Kidney glomerular epithelial cell (primary cell): Measurements from ENCODE around the gene DTD1.

ENCODE experiments used
- DNase-seq: peaks from one replicate; lab custom pipeline; 2025; lab: John Stamatoyannopoulos, UW

DTD1 gene

DNA sequence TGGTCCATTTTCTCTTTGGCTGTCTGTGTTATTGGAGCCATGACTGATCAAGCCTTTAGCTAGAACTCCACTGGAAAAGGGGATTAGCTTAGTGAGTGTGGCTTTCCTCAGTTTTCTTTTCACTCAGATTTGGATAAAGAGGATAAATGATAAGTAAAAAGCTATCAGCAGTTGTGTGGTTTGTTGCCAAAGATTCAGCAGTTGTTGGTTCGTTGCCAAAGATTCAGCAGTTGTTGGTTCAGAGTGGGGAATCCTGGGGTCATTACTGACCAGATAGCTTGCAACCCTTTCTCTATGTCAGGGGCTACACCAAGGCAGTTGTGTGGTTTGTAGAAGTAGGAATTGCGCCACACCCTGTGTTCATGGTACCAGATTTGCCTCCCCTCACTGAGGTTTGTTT lies 118.1 kb downstream of the DTD1 start:
- no peak for DNase-seq

DNA sequence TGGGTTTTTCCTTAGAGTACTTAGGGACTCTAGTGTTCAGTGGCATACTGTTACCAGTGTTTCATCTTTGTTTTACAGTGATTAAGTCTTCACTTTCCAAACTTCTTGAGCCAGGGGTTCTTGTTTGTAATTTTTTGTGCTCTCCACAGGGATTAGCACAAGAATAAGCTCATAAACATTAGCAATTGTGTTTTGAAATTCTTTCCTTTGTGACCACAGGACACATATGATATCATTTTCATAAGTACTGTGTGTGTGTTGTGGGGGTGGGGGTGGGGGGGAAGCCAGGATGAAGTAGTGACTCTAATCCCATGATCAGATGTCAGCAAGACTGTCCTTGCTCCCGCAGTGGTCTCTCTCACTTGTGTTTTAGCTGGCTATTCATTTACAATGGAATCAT lies 124.3 kb downstream of the DTD1 start:
- DNase-seq: no peak

DNA sequence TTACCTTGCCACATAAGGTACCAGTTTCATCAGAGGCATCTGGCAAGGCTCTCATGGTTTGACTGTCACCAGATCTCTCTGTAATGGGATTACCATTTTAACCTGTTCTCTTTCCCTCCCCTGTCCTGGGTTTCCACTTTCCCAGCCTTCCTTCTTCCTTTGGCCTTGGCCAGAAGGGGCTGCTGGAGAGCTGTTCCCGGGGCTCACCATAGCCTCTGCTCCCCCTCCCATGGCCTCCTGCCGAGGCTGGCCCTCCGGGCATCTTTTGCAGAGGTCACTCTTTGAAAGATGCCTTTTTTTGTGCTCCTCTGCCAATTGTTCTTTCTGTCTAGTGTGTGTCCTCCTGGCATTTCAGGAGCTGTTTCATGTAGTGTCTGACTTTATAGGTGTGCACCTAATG lies 125.0 kb downstream of the DTD1 start:
- no peak for DNase-seq

DNA sequence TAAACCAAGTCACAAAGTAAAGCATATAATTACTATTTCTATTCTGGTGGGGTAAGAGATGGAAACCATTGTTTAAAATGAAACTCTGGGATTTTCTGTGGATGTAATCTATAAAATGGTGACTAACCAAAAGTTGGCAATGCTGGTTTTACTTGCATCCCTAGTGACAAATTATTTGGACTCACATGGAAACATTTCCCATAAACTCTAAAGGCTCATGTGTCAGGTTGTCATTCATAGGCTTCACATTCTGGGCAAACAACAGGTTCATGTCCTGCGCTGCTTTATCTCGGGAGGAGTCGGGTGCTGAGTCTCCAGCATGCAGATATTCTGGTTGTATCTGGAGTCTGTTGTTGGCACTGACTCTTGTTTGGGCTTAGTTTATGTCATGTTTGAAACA lies 127.7 kb downstream of the DTD1 start:
- no peak for DNase-seq

DNA sequence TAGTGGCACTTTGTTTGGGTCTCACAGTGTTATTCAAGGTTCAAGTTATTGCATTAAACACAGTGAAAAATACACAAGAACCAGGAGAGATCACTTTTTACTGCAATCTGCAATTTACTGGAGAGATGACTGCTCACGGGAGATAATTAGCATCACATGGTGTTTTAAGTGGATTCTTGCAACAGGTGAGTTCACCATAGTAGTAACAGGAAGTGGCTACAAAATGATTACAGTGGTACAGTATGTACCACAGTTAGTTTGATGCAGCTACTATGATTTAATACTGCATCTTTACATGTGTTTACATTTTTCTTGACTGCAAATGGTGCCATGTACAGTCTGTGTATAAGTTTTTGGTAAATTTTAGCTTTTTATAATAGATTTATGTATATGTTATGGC lies 129.2 kb downstream of the DTD1 start:
- DNase-seq: no peak

DNA sequence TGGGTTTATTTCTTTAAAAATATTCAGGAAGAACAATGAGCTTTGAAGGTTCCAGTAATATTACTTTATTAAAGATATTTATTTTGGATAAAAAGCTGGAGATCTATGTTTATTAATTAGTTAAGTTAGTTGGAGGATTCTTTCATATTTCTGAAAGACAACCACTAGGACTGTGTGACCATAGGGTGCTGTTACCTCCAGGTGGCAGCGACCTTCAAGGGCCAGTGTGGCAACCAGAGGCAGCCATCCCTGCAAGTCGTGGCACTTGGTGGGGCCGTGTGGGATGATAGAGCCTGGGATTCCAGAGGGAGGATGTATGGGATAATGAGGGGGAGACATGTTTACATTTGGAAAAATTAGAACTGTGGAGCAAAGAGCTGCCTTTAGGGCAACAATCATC lies 130.3 kb downstream of the DTD1 start:
- DNase-seq: no peak

DNA sequence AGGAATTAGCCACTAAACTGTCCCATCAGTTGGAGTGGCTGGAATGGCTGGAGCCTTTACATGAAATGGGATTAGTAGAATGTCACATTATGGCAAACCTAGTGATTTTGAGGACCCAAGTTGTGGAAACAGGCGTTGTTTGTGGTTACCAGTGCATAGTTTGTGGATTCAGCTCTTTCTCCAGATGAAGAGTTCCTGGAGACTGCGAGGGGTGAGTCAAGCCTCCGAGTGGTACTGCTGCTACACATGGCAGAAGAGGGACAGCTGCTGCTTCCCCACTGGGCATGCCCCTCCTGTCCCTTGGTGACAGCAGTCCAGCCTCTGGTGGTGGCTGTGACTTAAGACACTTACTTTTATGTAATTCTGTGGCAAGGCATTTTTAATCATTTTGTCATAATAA lies 131.6 kb downstream of the DTD1 start:
- no peak for DNase-seq

DNA sequence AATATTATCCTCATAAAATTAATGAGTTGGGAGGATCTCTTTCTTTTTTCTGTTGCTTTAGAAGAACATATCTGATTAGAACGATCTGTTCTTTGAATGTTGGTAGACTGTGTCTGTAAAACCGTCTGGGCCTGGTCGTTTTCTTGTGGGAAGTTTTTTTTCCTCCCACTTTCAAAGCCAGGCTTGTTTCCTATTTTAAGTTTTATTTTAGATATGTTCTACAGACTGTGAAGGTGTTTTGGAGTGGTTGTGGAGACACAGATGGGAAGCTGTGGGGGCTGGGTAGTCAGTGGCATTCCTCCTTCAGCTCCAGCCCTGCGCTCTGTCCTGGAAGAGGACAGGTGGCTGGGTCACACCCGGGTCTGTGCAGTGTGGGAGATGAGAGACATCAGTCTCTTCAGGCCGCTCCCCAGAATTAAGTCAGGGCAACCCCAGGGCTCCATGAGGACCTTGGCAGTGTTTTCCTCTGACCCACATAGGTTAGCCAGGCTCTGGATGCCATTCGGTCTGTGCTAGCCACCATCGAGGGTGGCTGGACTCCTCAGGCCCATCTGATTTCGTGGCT lies 133.8 kb downstream of the DTD1 start:
- no peak for DNase-seq

DNA sequence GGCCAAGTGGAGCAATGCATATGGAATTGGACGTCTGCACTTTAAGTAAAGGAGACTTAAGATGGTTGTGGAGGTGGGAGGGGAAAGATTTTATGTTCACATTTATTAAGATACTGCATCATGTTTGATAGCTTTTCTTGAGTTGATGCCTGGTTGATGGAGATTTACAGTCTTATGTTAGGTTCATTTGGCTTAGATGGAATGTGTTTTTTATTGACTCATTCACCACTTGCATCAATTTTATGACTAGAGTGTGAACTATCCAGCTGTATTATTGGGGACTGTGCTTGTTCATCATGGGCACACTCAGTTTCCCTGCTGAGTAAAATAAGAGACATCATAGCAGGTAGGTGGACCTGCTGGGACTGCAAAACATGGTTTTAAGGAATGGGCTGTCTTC lies 134.5 kb downstream of the DTD1 start:
- DNase-seq: peak; percentile 14

DNA sequence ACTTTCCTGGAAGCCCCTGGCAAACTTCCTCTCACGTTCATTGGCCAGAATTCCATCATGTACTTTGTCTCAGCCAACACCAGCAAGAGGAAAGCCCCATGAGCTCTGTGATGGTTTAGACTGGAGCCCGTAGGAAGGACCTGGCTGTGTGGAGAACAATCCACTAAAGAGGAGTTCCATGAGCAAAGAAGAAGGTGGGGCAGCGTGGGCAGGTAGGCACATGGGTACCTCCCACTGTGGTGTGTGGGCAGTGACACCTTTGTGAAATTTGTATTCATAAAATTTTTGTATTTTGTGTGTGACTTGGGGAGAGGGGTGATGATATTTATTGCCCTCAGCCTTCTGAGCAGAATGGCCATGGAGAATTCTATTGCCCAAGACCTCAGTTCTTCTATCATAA lies 136.2 kb downstream of the DTD1 start:
- no peak for DNase-seq

DNA sequence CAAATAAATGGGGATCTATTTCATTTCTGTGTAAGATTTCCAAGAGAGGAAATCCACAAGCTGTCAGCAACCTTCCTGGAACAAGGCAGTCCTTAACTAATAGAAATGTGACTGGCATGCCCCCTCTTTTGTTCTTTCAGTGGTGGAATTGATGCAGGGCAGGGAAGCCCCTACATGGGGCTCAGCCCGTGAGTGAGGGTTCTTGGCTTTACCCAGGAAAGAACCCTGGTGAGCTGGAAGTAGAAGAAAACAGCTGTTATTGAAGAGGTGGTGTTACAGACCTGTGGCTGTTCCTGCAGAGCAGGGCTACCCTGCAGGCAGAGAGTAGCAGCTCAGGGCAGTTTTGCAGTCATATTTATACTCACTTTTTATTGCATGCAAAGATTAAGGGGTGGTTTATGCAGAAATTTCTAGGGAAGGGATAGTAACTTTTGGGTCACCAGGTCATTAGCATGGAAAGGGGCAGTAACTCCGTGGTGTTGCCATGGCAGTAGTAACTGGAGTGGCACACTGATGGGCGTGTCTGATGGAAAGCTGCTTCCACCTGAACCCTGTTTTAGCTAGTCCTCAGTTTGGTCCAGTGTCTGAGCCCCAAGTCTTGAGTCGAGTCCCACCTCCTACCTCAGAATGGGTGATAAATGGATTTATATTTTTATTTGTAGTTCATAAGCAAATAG lies 137.1 kb downstream of the DTD1 start:
- DNase-seq: no peak

DNA sequence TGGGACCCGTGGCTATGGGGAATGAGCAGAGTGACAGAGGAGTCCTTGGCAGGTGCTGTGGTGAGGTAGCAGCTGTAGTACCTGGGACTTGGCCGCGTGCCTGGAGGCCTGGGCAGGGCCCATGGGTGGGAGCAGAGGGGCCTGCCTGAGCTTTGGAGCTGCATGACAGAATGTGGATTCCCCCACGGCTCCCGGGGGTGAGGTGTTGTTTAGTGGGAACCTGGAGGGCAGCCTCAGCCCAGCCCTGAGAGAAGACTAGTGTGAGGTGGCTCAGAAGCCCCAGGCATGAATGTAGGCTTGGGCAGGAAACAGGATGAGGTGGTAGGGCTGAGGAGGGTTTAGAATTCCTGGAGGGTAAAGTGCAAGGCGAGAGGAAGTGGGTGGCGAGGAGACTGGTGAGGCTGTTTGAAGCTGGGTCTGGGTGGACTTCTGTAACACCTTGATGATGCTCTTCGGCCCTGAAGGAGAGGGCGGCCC lies 139.2 kb downstream of the DTD1 start:
- no peak for DNase-seq

DNA sequence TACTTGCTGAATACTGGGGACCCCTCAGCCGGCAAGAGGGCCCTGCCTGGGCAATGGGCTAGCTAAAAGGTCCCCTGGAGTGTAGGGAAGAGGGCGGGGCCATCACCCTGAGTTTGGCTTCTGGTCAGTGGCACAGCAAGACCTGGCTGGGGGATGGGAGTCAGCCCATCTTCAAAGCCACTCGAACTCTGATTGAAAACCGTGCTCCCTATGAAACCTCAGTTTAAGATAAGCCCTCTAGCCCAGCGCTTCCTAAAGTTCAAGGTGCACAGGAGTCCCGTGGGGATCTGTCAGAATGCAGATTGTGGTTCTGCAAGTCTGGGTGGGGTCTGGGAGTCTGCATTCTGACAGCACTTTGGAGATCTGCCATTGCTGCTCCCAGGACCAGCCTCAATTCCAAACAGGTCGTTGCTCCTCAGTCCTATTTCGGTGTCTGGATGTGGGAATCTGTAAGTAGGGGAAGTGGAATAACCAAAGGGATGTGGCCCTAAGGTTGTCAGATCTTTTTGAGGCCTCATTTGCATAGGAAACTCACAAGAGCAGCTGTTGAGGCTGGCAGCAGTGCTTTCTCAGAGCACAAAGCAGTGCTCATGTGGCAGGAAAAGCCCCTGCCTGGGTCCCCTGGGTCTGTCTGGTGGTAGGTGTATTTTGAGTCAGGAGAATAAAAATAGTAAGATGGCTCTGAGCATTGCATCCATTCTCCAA lies 140.5 kb downstream of the DTD1 start:
- no peak for DNase-seq

DNA sequence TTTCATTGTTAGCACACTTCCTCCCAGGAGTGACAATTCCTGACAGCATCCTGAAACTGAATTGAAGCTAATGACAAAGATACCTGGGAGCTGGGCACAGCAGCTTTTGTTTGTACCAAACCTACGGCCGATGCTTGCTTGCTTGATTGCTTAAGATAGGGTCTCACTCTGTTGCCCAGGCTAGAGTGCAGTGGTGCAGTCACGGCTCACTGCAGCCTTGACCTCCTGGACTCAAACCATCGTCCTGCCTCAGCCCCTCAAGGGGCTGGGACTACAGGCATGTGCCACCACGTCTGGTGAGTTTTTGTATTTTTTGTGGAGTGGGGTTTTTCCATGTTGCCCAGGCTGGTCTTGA lies 141.0 kb downstream of the DTD1 start:
- no peak for DNase-seq

DNA sequence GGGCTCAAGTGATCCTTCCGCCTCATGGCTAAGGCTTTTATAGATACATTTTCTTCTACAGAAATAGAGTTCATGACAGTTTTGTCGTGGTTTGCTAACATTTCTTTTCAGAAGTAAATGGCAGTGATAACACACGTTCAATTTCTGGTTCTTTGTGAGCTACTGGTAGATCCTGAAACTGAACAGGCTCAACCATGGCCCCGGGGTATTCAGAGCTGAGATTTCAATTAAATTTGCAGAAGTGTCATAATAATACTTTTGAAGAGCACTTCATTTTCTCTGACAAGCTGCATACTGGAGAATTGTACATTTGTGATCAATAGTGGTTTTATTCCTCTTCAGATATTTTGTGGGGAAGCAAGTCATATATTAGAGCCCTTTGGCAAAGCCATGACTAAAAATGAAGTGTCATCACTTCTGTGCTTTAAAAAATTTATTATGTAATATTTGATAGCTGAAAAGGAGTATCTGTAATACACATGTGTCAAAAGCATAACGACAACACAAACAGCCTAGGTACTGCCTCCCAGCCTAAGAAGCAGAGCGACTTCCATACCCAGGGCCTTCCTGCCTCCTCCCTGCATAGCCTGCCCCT lies 141.5 kb downstream of the DTD1 start:
- no peak for DNase-seq

DNA sequence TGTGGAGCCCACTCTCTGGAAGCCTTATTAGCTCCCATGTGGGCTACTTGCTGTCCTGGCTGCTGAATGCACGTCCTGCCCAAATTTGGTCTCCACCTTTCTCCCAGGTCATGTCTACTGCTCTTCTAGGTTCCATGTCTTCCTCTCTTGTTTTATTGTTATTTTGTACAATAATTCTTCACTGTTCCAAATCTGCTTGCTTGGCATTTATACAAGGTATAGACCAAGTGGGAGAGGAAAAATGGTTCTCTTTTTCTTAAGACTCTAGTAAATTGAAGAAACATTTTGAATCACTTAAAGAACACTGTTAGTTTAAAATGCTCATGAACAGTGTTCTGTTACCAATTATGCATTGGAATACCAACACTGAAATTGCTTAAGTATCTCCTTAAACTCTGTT lies 144.1 kb downstream of the DTD1 start:
- DNase-seq: no peak

DNA sequence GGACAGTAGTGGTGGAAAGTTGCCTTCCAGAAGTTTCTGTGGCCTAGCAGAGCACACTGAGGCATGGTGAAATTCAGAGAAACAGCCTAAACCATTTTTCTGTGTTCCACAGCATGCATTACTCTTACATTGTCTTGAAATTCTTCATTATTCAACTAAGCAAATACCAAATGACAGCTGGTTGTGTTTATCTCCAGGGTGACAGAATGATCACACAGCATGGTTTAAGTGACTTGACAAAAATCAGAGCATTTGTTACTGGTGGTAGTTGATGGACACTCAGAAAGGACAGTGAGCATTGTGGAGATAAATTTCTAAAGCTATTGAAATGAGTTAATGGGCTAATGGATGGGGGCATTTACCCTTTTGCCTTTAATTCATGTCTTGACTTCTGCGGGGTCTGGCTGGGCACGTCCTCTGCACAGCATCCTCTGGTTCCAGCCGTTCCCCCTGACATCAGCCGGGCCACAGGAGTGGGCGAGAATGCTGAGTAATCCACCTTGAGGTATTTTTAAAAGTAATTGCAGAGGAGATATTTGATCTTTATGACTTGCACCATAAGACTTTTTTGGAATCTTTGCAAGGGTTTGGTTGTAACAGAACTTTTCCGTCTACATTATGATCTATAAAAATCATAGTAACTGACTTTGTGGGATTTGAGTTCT lies 146.8 kb downstream of the DTD1 start:
- DNase-seq: no peak

DNA sequence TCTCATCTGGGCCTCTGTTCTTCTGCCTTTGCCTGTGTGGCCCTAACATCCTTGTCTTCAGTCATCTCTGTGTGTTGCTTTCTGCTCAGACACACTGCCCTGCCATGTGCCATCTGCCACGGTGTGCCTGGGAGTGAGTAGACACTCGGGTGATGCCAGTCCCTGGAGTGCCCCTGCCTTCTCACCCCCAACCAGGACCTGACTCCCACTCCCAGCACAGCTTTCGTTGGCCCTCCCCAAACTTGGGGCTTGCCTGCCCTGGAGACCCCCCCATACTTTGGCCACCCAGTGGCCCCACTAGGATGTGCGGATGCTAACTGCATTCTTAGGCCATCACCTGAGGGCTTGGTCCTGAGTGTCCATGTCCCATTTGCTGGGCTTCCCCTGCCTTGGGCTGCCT lies 149.3 kb downstream of the DTD1 start:
- no peak for DNase-seq

DNA sequence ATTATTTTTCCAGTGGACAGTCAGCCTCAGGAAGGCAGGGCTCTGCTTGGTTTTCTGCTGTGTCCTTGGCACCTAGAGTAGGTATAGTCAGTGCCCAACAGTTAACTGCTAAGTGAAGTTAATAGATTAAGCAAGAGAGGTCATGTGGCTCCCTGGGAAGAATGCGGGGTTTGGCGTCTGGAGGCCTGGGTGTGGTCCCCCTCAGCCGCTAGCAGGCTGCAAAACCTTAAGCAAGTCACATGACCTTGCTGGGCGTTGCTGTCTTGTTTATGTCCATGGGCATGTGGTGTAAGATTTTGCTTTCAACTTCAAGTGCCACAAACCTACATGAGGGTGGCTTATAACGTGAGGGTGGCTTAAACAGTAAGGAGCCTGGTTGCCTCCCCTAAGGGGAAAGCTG lies 150.2 kb downstream of the DTD1 start:
- no peak for DNase-seq

DNA sequence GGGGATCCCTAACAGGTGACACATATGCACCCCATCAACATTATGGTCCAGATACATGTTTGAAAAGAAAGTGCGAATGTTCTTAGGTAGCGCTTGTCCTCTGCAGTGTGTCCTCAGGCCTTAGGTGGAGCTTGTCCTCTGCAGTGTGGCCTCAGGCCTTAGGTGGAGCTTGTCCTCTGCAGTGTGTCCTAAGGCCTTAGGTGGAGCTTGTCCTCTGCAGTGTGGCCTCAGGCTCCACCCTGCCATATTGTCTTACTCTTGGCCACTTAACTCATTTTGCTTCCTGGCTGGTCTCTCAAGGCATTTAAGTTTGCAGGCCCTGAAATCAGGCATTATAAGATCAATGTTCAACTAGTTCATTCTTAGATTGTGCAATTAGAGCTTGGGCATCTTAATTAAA lies 151.0 kb downstream of the DTD1 start:
- no peak for DNase-seq

DNA sequence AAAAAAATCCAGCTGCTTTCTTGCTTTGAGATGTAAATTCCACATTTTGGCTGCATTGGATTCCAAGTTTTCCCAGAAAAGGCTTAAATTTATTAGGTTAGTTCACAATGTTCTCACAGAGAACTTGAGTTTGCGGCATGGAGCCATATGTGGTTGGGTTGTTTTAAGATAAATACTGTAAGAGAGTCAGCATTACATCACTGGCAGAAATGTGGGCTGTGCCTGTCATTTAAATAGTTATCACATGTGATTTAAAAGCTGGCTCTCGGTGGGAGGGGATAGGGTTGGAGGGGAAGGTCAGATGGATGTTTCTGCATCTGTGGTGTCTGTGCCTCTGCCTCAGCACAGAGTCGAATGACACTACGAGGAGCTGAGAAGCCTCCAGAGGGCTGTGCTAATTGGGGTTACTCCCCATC lies 151.9 kb downstream of the DTD1 start:
- no peak for DNase-seq

DNA sequence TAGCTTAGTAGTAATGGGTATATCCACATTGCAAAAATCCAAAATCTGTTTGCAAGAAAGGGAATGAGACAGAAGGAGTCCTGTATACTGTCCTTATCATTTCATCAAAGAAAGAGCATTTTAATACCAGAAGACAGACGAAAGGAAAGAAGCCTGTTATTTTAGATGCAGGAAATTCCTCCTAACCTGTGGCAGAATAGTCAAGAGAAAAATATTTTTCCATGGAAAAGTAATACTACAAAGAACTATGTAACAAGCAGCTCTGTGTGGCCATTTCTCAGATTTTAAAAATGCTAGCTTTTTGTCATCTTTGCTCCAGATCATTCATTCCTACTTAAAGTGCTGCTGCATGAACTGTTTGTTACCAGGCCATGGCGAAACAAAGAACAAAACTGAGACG lies 152.9 kb downstream of the DTD1 start:
- DNase-seq: no peak

DNA sequence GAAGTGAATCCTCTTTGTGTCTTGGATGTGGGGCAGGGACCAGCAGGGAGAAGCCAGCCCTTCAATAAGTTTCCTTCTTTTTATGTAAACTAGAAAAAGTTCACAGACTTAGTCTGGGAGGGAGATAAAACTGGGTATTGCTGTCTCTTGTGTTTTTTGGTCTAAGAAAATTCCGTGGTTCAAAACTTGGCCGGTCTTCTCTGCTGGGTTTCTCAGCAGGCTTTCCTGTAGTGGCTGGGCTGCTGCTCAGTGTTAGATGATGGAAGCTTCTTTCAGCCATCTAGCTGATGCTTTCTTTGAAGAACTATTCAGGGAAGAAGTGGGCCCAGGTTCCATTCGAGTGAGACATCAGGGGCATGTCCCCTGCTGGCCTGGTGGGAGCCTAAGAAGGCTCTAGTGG lies 155.0 kb downstream of the DTD1 start:
- no peak for DNase-seq
